Measurements from ENCODE around the gene UBE2V1. TPM values are rescaled to one million over a fixed set of nuclear protein-coding genes. Genes with fewer than 3 reads are reported as not detected.

The UBE2V1 gene
- total and polyA plus RNA-seq, 12 donors, result 57.4 to 242 (median 79.4) TPM

GRCh38 chr20:50054626-50055511 lies 58.1 kb downstream of the UBE2V1 start:
- intact Hi-C loops (cut with DNase I), result no loop called here
- H3K27ac ChIP-seq, result peak overlapping the region in 1 of 5 donors; percentile 49
- no peak overlapping the region for H3K4me3 ChIP-seq
- H3K9me3 ChIP-seq (replicated peaks in 1 of 3), result no peaks in the 10 kb centered on the region
- no peaks in the 10 kb centered on the region for H3K4me1 ChIP-seq (replicated peaks in 1 of 2)
- H3K36me3 ChIP-seq (replicated peaks in 1 of 2), result no peaks in the 10 kb centered on the region
- no peak for DNase-seq
- 49 to 67% (median 57%) methylated on average over 15 to 34 of the region's 34 CpGs for WGBS, 4 donors
- H3K27me3 ChIP-seq, result no peaks in the 10 kb centered on the region
- TF ChIP-seq CTCF (IDR thresholded peaks at IDR 0.05) (no peak), POLR2A (IDR thresholded peaks at IDR 0.05) (no peak)

- H3K4me3 ChIP-seq, result no peak overlapping the region
- no peak for TF ChIP-seq POLR2A (IDR thresholded peaks at IDR 0.05)
- TF ChIP-seq CTCF (IDR thresholded peaks at IDR 0.05), result no peak
- 49 to 69% (median 66%) methylated on average over 4 to 5 of the region's 5 CpGs for WGBS, 4 donors
- no peaks in the 10 kb centered on the region for H3K36me3 ChIP-seq (replicated peaks in 1 of 2)
- no peak for DNase-seq
- no peaks in the 10 kb centered on the region for H3K27me3 ChIP-seq
- intact Hi-C loops (cut with DNase I), result no loop called here
- H3K9me3 ChIP-seq (replicated peaks in 1 of 3), result no peaks in the 10 kb centered on the region
- no peak overlapping the region for H3K27ac ChIP-seq
- H3K4me1 ChIP-seq (replicated peaks in 1 of 2), result no peaks in the 10 kb centered on the region
Measured at GRCh38 chr20:50054231-50054547, 58.8 kb downstream of the UBE2V1 start.

- intact Hi-C loops (cut with DNase I), result no loop called here
- WGBS, 4 donors, result 69 to 74% (median 71%) methylated on average over 19 of the region's 19 CpGs
- no peak overlapping the region for H3K4me3 ChIP-seq
- H3K36me3 ChIP-seq (replicated peaks in 1 of 2), result no peaks in the 10 kb centered on the region
- no peak for DNase-seq
- no peak overlapping the region for H3K27ac ChIP-seq
- no peaks in the 10 kb centered on the region for H3K9me3 ChIP-seq (replicated peaks in 1 of 3)
- H3K27me3 ChIP-seq, result no peaks in the 10 kb centered on the region
- TF ChIP-seq CTCF (IDR thresholded peaks at IDR 0.05) (no peak), POLR2A (IDR thresholded peaks at IDR 0.05) (no peak)
- peaks cover 0 to 3% of the 10 kb centered on the region in 2 donors for H3K4me1 ChIP-seq (replicated peaks in 1 of 2)
Measured at GRCh38 chr20:50053362-50054230, 59.4 kb downstream of the UBE2V1 start.

Measured in adrenal gland (tissue), 12 donors.